GM19035 (cell line): Measurements from ENCODE around the gene HRH1.
A peak's percentile ranks its signal among the peaks of the same experiment; 100 is the strongest.

Source experiments
- ATAC-seq: cut with Tn5 transposase; IDR thresholded peaks from one replicate; pipeline ENCODE4 v1.9.1; 2021; ENCODE audit not compliant: unreplicated experiment

Gene HRH1

GRCh38 chr3:11272906-11273574, 118.7 kb downstream of the HRH1 start:
- ATAC-seq: no peak

GRCh38 chr3:11273891-11274291, 119.6 kb downstream of the HRH1 start:
- no peak for ATAC-seq

- ATAC-seq: no peak
Measured at GRCh38 chr3:11274566-11275142, 120.4 kb downstream of the HRH1 start.

GRCh38 chr3:11275926-11276325, 121.6 kb downstream of the HRH1 start:
- no peak for ATAC-seq

GRCh38 chr3:11276901-11277300, 122.6 kb downstream of the HRH1 start:
- ATAC-seq: no peak

GRCh38 chr3:11282250-11283138, 128.2 kb downstream of the HRH1 start:
- ATAC-seq: no peak

- ATAC-seq: no peak
Measured at GRCh38 chr3:11283139-11283475, 128.8 kb downstream of the HRH1 start.

- ATAC-seq: no peak
Measured at GRCh38 chr3:11284011-11284410, 129.7 kb downstream of the HRH1 start.

GRCh38 chr3:11285471-11285870, 131.2 kb downstream of the HRH1 start:
- no peak for ATAC-seq

GRCh38 chr3:11287404-11287803, 133.1 kb downstream of the HRH1 start:
- ATAC-seq: no peak

GRCh38 chr3:11288021-11288491, 133.8 kb downstream of the HRH1 start:
- ATAC-seq: no peak

- peak; percentile 67 for ATAC-seq
Measured at GRCh38 chr3:11288786-11289637, 134.7 kb downstream of the HRH1 start.

- ATAC-seq: no peak
Measured at GRCh38 chr3:11289864-11290263, 135.6 kb downstream of the HRH1 start.

GRCh38 chr3:11290743-11291680, 136.7 kb downstream of the HRH1 start:
- ATAC-seq: peak; percentile 43

- ATAC-seq: no peak
Measured at GRCh38 chr3:11291808-11292207, 137.5 kb downstream of the HRH1 start.

- ATAC-seq: no peak
Measured at GRCh38 chr3:11297126-11297525, 142.8 kb downstream of the HRH1 start.

GRCh38 chr3:11300970-11301369, 146.7 kb downstream of the HRH1 start:
- ATAC-seq: peak; percentile 91

- ATAC-seq: no peak
Measured at GRCh38 chr3:11302444-11302843, 148.2 kb downstream of the HRH1 start.

GRCh38 chr3:11304175-11304574, 149.9 kb downstream of the HRH1 start:
- no peak for ATAC-seq

- no peak for ATAC-seq
Measured at GRCh38 chr3:11305509-11305908, 151.2 kb downstream of the HRH1 start.
